ENCODE measurements around the gene SLCO2B1.

The SLCO2B1 gene

GRCh38 chr11:75162954-75163353 is 12.0 kb downstream of the SLCO2B1 start:
- no peak for DNase-seq (ENCODE audit: extremely low spot score)
- ChIA-PET CTCF (interaction anchor here (0.5 to 0.9 kb wide), 2 partner anchors 9 to 16 kb away, joined by 3 read pairs; no protein-coding TSS in a partner anchor), POLR2A (no interaction called here)
- TF ChIP-seq LEF1 (IDR thresholded peaks at IDR 0.05; ENCODE audit: borderline replicate concordance) (no peak), ELF4 (IDR thresholded peaks at IDR 0.05) (no peak), HDGF (IDR thresholded peaks at IDR 0.05; ENCODE audit: borderline replicate concordance) (no peak), FOXM1 (IDR thresholded peaks at IDR 0.05; ENCODE audit: borderline replicate concordance) (no peak)

GRCh38 chr11:75163921-75164849 is 13.3 kb downstream of the SLCO2B1 start:
- TF ChIP-seq PKNOX1 (IDR thresholded peaks at IDR 0.05) (no peak), HDGF (IDR thresholded peaks at IDR 0.05; ENCODE audit: borderline replicate concordance) (no peak), TARDBP (IDR thresholded peaks at IDR 0.05) (no peak), FOXM1 (IDR thresholded peaks at IDR 0.05; ENCODE audit: borderline replicate concordance) (no peak), FOXK2 (IDR thresholded peaks at IDR 0.05) (no peak), ARNT (IDR thresholded peaks at IDR 0.05) (no peak), ZNF384 (IDR thresholded peaks at IDR 0.05) (no peak), SUZ12 (IDR thresholded peaks at IDR 0.05) (no peak), ELF4 (IDR thresholded peaks at IDR 0.05) (no peak), SP1 (IDR thresholded peaks at IDR 0.05) (no peak)
- ChIA-PET POLR2A (no interaction called here), CTCF (interaction anchor here (0.7 to 0.9 kb wide), 2 partner anchors 17 to 41 kb away, joined by 3 read pairs; no protein-coding TSS in a partner anchor)
- DNase-seq (ENCODE audit: extremely low spot score) = no peak

- DNase-seq (ENCODE audit: extremely low spot score) = no peak
- CTCF ChIA-PET = interaction anchor here (0.6 kb wide), 1 partner anchor 101 kb away, joined by 10 read pairs; no protein-coding TSS in a partner anchor
- TF ChIP-seq ELF4 (IDR thresholded peaks at IDR 0.05) = no peak
- TF ChIP-seq SUZ12 (IDR thresholded peaks at IDR 0.05) = no peak
- TF ChIP-seq HDGF (IDR thresholded peaks at IDR 0.05; ENCODE audit: borderline replicate concordance) = no peak
- no peak for TF ChIP-seq FOXA1 (IDR thresholded peaks at IDR 0.05)
- no peak for TF ChIP-seq BHLHE40 (IDR thresholded peaks at IDR 0.05; ENCODE audit: borderline replicate concordance)
- no peak for TF ChIP-seq NFRKB (IDR thresholded peaks at IDR 0.05)
- no peak for TF ChIP-seq LEF1 (IDR thresholded peaks at IDR 0.05; ENCODE audit: borderline replicate concordance)
- no peak for TF ChIP-seq L3MBTL2 (conservative IDR thresholded peaks at IDR 0.05)
- no peak for TF ChIP-seq TARDBP (IDR thresholded peaks at IDR 0.05)
- TF ChIP-seq SP1 (IDR thresholded peaks at IDR 0.05) = no peak
- TF ChIP-seq ARNT (IDR thresholded peaks at IDR 0.05) = no peak
- TF ChIP-seq FOXM1 (IDR thresholded peaks at IDR 0.05; ENCODE audit: borderline replicate concordance) = no peak
- no peak for TF ChIP-seq FOXK2 (IDR thresholded peaks at IDR 0.05)
- no peak for TF ChIP-seq PKNOX1 (IDR thresholded peaks at IDR 0.05)
- TF ChIP-seq ZNF384 (IDR thresholded peaks at IDR 0.05) = no peak
- POLR2A ChIA-PET = no interaction called here
Observed at GRCh38 chr11:75165721-75166120, 14.8 kb downstream of the SLCO2B1 start.

- CTCF ChIA-PET = no interaction called here
- TF ChIP-seq SUZ12 (IDR thresholded peaks at IDR 0.05) (no peak), PKNOX1 (IDR thresholded peaks at IDR 0.05) (no peak), NFRKB (IDR thresholded peaks at IDR 0.05) (no peak), BHLHE40 (IDR thresholded peaks at IDR 0.05; ENCODE audit: borderline replicate concordance) (no peak), FOXM1 (IDR thresholded peaks at IDR 0.05; ENCODE audit: borderline replicate concordance) (no peak), SP1 (IDR thresholded peaks at IDR 0.05) (no peak), LEF1 (IDR thresholded peaks at IDR 0.05; ENCODE audit: borderline replicate concordance) (no peak), FOXK2 (IDR thresholded peaks at IDR 0.05) (no peak)
- POLR2A ChIA-PET = no interaction called here
Observed at GRCh38 chr11:75166791-75167190, 15.9 kb downstream of the SLCO2B1 start.

GRCh38 chr11:75167617-75168016 is 16.7 kb downstream of the SLCO2B1 start:
- CTCF ChIA-PET = no interaction called here
- POLR2A ChIA-PET = no interaction called here
- no peak for DNase-seq (ENCODE audit: extremely low spot score)
- TF ChIP-seq FOXA1 (IDR thresholded peaks at IDR 0.05) = no peak
- no peak for TF ChIP-seq ZNF384 (IDR thresholded peaks at IDR 0.05)
- TF ChIP-seq TARDBP (IDR thresholded peaks at IDR 0.05) = no peak
- TF ChIP-seq SUZ12 (IDR thresholded peaks at IDR 0.05) = no peak

More at GRCh38 chr11:75166791-75167190, 15.9 kb downstream of the SLCO2B1 start:
- DNase-seq (ENCODE audit: extremely low spot score) = no peak

- TF ChIP-seq CTBP1 (IDR thresholded peaks at IDR 0.05; ENCODE audit: borderline replicate concordance) = no peak
- POLR2A ChIA-PET = no interaction called here
- CTCF ChIA-PET = interaction anchor here (0.9 kb wide), 1 partner anchor 25 kb away, joined by 4 read pairs; no protein-coding TSS in a partner anchor
- no peak for DNase-seq (ENCODE audit: extremely low spot score)
Observed at GRCh38 chr11:75169101-75169885, 18.4 kb downstream of the SLCO2B1 start.
